Aorta (tissue), 5 donors: ENCODE data around the gene HYLS1. TPM values are rescaled to one million over a fixed set of nuclear protein-coding genes. Genes with fewer than 3 reads are reported as not detected.

ENCODE experiments used
- ATAC-seq: fragments of 200-7000 bp; cut with Tn5 transposase; one replicate; pipeline ENCODE4 v1.9.1; 2022; ENCODE audit warnings: moderate library complexity; ENCODE audit not compliant: low FRiP score
- DNase-seq, 2 donors: peaks; one replicate each; pipeline ENCODE4 v3.0.0-alpha.2; 2020
- H3K27ac ChIP-seq, 2 donors: one replicate each; pipeline ENCODE4 v1.5.1; 2013; ENCODE audit warnings: low read length in 2 of 2, mild to moderate bottlenecking in 2 of 2, moderate library complexity in 2 of 2, control low read depth in 1 of 2, inconsistent platforms in 1 of 2, low read depth in 1 of 2
- H3K27me3 ChIP-seq, 2 donors: one replicate each; pipeline ENCODE4 v1.6.1; 2013; ENCODE audit warnings: control low read depth in 1 of 2, low read length in 1 of 2, mild to moderate bottlenecking in 1 of 2, moderate library complexity in 1 of 2; ENCODE audit not compliant: insufficient read depth in 2 of 2, control insufficient read depth in 1 of 2
- H3K36me3 ChIP-seq, 2 donors: one replicate each; pipeline ENCODE4 v1.6.1; 2013; ENCODE audit warnings: control low read depth in 1 of 2, low read length in 1 of 2, mild to moderate bottlenecking in 1 of 2; ENCODE audit not compliant: insufficient read depth in 2 of 2, control insufficient read depth in 1 of 2
- H3K4me1 ChIP-seq, 2 donors: one replicate each; pipeline ENCODE4 v1.6.1; 2013; ENCODE audit warnings: low read length in 2 of 2, control low read depth in 1 of 2, mild to moderate bottlenecking in 1 of 2, moderate library complexity in 1 of 2; ENCODE audit not compliant: insufficient read depth in 2 of 2, control insufficient read depth in 1 of 2
- H3K4me3 ChIP-seq, 2 donors: one replicate each; pipeline ENCODE4 v1.5.1; 2013; ENCODE audit warnings: low read length in 2 of 2, control low read depth in 1 of 2, mild to moderate bottlenecking in 1 of 2
- H3K9me3 ChIP-seq: one replicate; pipeline ENCODE4 v1.6.1; 2013; ENCODE audit warnings: mild to moderate bottlenecking, low read length; ENCODE audit not compliant: control insufficient read depth
- WGBS, 2 donors: extraction: QIAGEN DNeasy Blood & Tissue Kit; methylation state at CpG; one replicate each; pipeline ENCODE4 v1.1.7; 2013; 5-methylcytosine and 5-hydroxymethylcytosine counted together
- intact Hi-C, 2 donors: fragments of 100-400 bp; cut with DNase I; formaldehyde crosslinking; loops; one replicate each; pipeline versions ENCODE4 v1.14.2 to v1.15.0; 2022
- polyA plus RNA-seq, 2 donors: library from polyadenylated mRNA; stranded (reverse); fragments of 200-250 nt; gene quantifications; one replicate each; pipeline ENCODE4 v1.2.3, GENCODE V29; 2013
- total RNA-seq, 2 donors: library from RNA; stranded (reverse); fragmentation: NEBNext Ultra II Directional; extraction: Animal tissue kit (Norgen Biotek cat#: 25700); gene quantifications; one replicate each; pipeline ENCODE4 v1.2.1, GENCODE V29; 2021
- donor health status: healthy with polysubstance abuse.
- donor health status: Bipolar disorder and iron deficiency.
- donor health status: DM: no; HTN: no; CAD: no.
- donor health status: DM: no; HTN: no; CAD: no.
- donor health status: DM: yes; HTN: yes; CAD: no.

The HYLS1 gene
- total and polyA plus RNA-seq, 4 donors: 2.7 to 4.5 (median 3.5) TPM

GRCh38 chr11:125949271-125950177 lies 62.1 kb downstream of the HYLS1 start:
- no peak overlapping the region for H3K27ac ChIP-seq
- H3K4me1 ChIP-seq: no peaks in the 10 kb centered on the region
- H3K27me3 ChIP-seq: no peaks in the 10 kb centered on the region
- no peaks in the 10 kb centered on the region for H3K9me3 ChIP-seq
- 93% methylated on average over 22 of the region's 22 CpGs for WGBS, 2 donors
- intact Hi-C loops: no loop called here
- DNase-seq (no peak), ATAC-seq (no peak)
- H3K4me3 ChIP-seq: no peak overlapping the region
- no peaks in the 10 kb centered on the region for H3K36me3 ChIP-seq

DNA sequence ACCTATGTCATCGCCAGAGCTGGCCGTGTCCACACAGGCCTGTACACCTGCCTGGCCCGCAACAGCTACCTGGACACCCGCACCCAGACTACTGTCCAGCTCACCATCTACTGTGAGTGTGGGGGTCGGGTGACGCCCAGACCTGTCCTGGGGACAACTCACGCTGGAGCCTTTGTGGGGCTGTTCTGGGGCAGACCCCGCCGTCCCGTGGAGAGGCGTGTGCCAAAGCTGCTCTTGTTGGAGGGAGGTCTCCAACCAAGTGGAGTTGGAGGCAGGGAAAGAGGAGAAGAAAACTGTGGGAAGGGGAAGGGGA lies 62.7 kb downstream of the HYLS1 start:
- intact Hi-C loops: no loop called here
- Histone ChIP-seq H3K27ac (no peak overlapping the region), H3K4me3 (no peak overlapping the region), H3K9me3 (no peaks in the 10 kb centered on the region), H3K4me1 (no peaks in the 10 kb centered on the region), H3K27me3 (no peaks in the 10 kb centered on the region), H3K36me3 (no peaks in the 10 kb centered on the region)
- ATAC-seq (no peak), DNase-seq (no peak)
- 92 to 96% methylated on average over 11 of the region's 11 CpGs for WGBS, 2 donors

Other genes with a start within 250 kb of the HYLS1 start
- gene ACRV1, start 206.8 kb upstream of the HYLS1 start, total RNA-seq: not detected
- gene ACRV1, start 206.8 kb upstream of the HYLS1 start, polyA plus RNA-seq: not detected
- not detected for gene PATE1, start 141.4 kb upstream of the HYLS1 start, total RNA-seq
- gene PATE1, start 141.4 kb upstream of the HYLS1 start, polyA plus RNA-seq: not detected
- not detected for gene PATE2, start 108.8 kb upstream of the HYLS1 start, total RNA-seq
- not detected for gene PATE2, start 108.8 kb upstream of the HYLS1 start, polyA plus RNA-seq
- not detected for gene PATE3, start 99.5 kb upstream of the HYLS1 start, total RNA-seq
- not detected for gene PATE3, start 99.5 kb upstream of the HYLS1 start, polyA plus RNA-seq
- gene PATE4, start 54.4 kb upstream of the HYLS1 start, total RNA-seq: not detected
- under 1 TPM in 1 of 2 donors, not detected in 1; 0.50 TPM for gene PATE4, start 54.4 kb upstream of the HYLS1 start, polyA plus RNA-seq
- gene PUS3, start 15.5 kb downstream of the HYLS1 start, total RNA-seq: 1 to 10 TPM; 8.8 to 9.4 TPM
- 1 to 10 TPM; 8.0 to 8.1 TPM for gene PUS3, start 15.5 kb downstream of the HYLS1 start, polyA plus RNA-seq
- gene DDX25, start 16.8 kb downstream of the HYLS1 start, total RNA-seq: under 1 TPM in 1 of 2 donors, not detected in 1; 0.30 TPM
- gene DDX25, start 16.8 kb downstream of the HYLS1 start, polyA plus RNA-seq: not detected
- under 1 TPM in 1 of 2 donors, not detected in 1; 0.48 TPM for gene VSIG10L2, start 58.4 kb downstream of the HYLS1 start, total RNA-seq
- not detected for gene VSIG10L2, start 58.4 kb downstream of the HYLS1 start, polyA plus RNA-seq
- 10 to 100 TPM in 1 of 2 donors, 1 to 10 TPM in 1; 8.1 to 50.3 TPM for gene CDON, start 175.2 kb downstream of the HYLS1 start, total RNA-seq
- under 1 TPM; 0.49 to 0.88 TPM for gene CDON, start 175.2 kb downstream of the HYLS1 start, polyA plus RNA-seq